Right atrium auricular region (tissue), 2 donors: ENCODE results near the gene C1QTNF7. TPM values are rescaled to one million over a fixed set of nuclear protein-coding genes. Genes with fewer than 3 reads are reported as not detected.

Source experiments
- DNase-seq: peaks from one replicate; pipeline ENCODE4 v3.0.0-alpha.2; 2019; ENCODE audit warnings: low spot score
- H3K27ac ChIP-seq, 2 donors: fragments of 200-600 bp; sonication (generic); 1 replicate in 1 of 2; 2 replicates in 1 of 2; pipeline ENCODE4 v1.5.1; 2016 to 2019
- H3K27me3 ChIP-seq, 2 donors: fragments of 200-600 bp; sonication (generic); one replicate each; pipeline versions ENCODE4 v1.5.1 to v1.6.0; 2017 to 2019
- H3K36me3 ChIP-seq: fragments of 200-600 bp; sonication (generic); one replicate; pipeline ENCODE4 v1.5.1; 2016
- H3K4me1 ChIP-seq, 2 donors: fragments of 200-600 bp; sonication (generic); one replicate each; pipeline versions ENCODE4 v1.5.1 to v1.6.0; 2017 to 2019
- H3K4me3 ChIP-seq, 2 donors: fragments of 200-600 bp; sonication (generic); 1 replicate in 1 of 2; 2 replicates in 1 of 2; pipeline ENCODE4 v1.5.1; 2017 to 2019; ENCODE audit warnings: mild to moderate bottlenecking in 1 of 2, moderate library complexity in 1 of 2
- H3K9me3 ChIP-seq, 2 donors: fragments of 200-600 bp; sonication (generic); one replicate each; pipeline ENCODE4 v1.5.1; 2019
- total RNA-seq, 2 donors: library from RNA; depleted of rRNA; stranded (reverse); fragments of >200 nt; gene quantifications; one replicate each; pipeline ENCODE4 v1.1.0, GENCODE V29; 2016
- TF ChIP-seq, protein P1 (sequence below), 2 donors: fragments of 200-600 bp; sonication (generic); IDR thresholded peaks; one replicate each; pipeline ENCODE4 v1.5.1; 2019; ENCODE audit warnings: antibody characterized with exemption in 2 of 2

The C1QTNF7 gene
- total RNA-seq, 2 donors from 2014 or later = 1.0 to 2.9 TPM

DNA sequence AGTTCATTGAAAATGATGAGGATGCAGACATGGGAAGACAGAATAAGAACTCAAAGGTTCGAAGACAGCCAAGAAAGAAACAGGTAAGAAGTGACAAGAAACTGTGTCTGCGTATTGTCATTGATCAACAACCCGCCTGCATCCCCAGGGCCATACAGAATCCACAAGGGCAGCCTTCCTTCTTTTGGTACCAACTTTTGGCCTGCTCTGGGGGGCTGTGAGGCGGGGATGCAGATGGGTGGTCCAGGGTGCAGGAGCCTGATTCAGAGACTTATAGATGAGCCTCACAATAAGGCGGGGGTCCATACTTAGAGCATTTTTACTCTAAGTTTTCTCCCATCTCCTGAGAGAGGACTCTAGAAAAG lies 50.9 kb downstream of the C1QTNF7 start:
- no peak overlapping the region for H3K4me3 ChIP-seq
- no peaks in the 10 kb centered on the region for H3K4me1 ChIP-seq
- H3K36me3 ChIP-seq = no peaks in the 10 kb centered on the region
- DNase-seq = no peak
- TF ChIP-seq, protein P1, sequence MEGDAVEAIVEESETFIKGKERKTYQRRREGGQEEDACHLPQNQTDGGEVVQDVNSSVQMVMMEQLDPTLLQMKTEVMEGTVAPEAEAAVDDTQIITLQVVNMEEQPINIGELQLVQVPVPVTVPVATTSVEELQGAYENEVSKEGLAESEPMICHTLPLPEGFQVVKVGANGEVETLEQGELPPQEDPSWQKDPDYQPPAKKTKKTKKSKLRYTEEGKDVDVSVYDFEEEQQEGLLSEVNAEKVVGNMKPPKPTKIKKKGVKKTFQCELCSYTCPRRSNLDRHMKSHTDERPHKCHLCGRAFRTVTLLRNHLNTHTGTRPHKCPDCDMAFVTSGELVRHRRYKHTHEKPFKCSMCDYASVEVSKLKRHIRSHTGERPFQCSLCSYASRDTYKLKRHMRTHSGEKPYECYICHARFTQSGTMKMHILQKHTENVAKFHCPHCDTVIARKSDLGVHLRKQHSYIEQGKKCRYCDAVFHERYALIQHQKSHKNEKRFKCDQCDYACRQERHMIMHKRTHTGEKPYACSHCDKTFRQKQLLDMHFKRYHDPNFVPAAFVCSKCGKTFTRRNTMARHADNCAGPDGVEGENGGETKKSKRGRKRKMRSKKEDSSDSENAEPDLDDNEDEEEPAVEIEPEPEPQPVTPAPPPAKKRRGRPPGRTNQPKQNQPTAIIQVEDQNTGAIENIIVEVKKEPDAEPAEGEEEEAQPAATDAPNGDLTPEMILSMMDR (IDR thresholded peaks at IDR 0.05) = no peak
- H3K9me3 ChIP-seq = no peaks in the 10 kb centered on the region
- no peaks in the 10 kb centered on the region for H3K27me3 ChIP-seq
- peak overlapping the region in 1 of 2 donors; percentile 68 for H3K27ac ChIP-seq

DNA sequence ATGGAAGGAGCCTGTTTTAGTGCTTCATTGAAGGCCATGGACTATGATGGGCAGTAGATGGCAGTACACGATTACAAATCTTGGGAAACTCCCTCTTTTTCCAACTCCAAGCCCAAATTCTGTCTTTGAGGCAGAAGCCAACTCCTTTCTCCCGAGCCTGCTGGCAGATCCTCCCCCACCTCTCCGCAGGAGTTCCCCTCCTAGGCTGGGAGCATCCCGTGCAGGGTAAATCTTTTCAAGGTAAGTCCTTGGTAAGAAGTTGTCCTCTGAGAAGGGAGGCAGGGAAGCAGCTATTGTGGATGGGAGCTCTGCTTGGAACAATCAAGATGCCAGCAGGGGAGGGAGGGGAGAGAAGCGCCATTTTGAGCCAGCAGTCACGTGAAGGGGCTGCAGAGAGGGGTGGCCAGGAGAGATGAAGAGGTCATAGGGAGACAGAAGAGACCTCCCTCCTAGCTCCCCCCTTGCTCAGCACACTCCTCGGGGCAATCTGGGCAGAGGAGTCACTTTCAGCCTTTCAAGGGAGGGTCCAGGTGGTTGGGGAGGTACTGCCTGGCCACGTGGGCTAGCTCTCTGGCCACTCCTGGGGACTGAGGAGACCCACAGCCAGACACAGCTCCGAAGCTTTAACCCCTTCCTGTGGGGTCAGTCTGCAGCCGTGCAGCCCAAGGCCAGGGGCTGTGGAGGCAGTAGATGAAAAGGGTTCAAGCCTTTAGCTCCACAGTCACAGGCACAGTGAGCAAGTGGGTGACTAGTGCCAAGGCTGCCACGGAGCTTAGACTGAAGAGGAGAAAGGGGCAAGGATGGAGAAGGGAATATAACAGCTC lies 51.5 kb downstream of the C1QTNF7 start:
- H3K4me1 ChIP-seq = no peaks in the 10 kb centered on the region
- no peaks in the 10 kb centered on the region for H3K36me3 ChIP-seq
- TF ChIP-seq, protein P1 (IDR thresholded peaks at IDR 0.05) = peak; percentile 37 to 75
- DNase-seq = no peak
- H3K27me3 ChIP-seq = no peaks in the 10 kb centered on the region
- peak overlapping the region; percentile 23 to 45 for H3K4me3 ChIP-seq
- H3K9me3 ChIP-seq = no peaks in the 10 kb centered on the region
- H3K27ac ChIP-seq = peak overlapping the region; percentile 68 to 77

DNA sequence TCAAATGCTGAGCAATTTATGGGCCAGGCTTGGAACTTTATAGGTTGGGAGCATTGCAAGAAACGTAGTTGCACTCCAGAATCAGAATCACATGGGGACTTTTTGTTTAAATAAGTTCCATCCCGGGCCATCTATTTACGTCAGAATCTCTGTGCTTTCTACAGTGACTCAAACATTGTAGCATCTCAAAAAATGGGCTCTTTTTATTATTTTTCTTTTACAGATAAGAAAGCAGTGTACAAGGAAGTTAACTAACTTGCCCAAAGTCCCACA lies 52.0 kb downstream of the C1QTNF7 start:
- H3K27ac ChIP-seq = peak overlapping the region; percentile 68 to 77
- H3K4me1 ChIP-seq = no peaks in the 10 kb centered on the region
- TF ChIP-seq, protein P1 (IDR thresholded peaks at IDR 0.05) = no peak
- H3K4me3 ChIP-seq = peak overlapping the region; percentile 23 to 45
- no peak for DNase-seq
- no peaks in the 10 kb centered on the region for H3K9me3 ChIP-seq
- no peaks in the 10 kb centered on the region for H3K27me3 ChIP-seq
- H3K36me3 ChIP-seq = peaks cover 2% of the 10 kb centered on the region

DNA sequence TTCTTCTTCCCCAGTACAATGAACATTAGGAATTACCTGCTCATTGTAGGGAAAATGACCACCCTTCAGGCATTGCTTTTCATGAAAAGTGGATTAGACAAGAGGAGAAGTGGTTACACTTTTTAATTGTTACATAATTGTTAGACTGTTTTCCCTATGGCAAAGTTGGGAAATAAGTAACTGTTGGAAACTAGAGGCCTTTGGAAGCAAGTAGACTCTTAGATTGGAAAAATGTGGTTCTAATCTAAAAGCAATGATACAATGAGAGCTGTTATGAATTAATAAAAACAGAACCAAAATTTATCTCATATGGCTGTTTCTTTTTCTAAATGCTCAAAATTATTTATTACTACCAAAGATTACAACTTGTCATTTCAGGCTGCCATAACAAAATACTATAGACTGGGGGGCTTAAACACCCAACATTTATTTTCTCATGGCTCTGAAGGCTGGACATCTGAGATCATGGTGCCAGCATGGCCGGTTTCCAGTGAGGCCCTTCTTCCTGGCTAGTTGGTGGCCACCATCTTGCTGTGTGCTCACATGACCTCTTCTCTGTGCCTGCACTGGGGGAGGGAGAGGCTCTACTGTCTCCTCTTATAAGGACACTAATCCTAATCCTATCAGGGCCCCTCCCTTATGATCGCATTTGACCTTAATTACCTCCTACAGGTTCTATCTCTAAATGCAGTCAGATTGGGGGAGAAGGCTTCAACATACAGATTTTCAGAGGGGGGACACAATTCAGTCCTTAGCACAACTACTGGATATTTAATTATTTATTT lies 54.3 kb downstream of the C1QTNF7 start:
- DNase-seq = no peak
- TF ChIP-seq, protein P1 (IDR thresholded peaks at IDR 0.05) = no peak
- H3K36me3 ChIP-seq = peaks cover 3% of the 10 kb centered on the region
- peaks cover under 1 to 4% of the 10 kb centered on the region in 2 donors for H3K9me3 ChIP-seq
- no peaks in the 10 kb centered on the region for H3K4me1 ChIP-seq
- no peaks in the 10 kb centered on the region for H3K27me3 ChIP-seq
- H3K4me3 ChIP-seq = no peak overlapping the region
- peak overlapping the region in 1 of 2 donors; percentile 3 for H3K27ac ChIP-seq

DNA sequence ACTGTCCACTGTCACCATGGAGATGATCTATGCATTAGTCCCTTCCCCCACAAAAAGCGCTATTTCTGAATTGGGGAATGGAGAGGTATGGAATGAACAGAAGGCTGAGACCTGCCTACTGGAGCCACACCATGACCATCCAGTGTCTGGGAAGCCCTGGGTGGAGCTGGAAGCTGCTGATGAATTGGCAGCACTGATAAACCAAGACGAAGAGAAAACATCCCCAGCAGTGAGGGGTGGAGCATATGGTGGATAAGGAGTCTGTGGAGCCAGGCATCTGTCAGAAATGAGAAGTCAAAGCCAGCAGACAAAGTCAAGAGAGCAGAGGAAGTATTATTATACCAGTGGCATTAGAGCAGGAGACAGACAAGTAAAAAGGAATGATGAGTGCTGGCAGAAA lies 55.0 kb downstream of the C1QTNF7 start:
- no peak for DNase-seq
- Histone ChIP-seq H3K4me3 (no peak overlapping the region), H3K4me1 (no peaks in the 10 kb centered on the region), H3K9me3 (peaks cover 5 to 8% of the 10 kb centered on the region in 2 donors), H3K36me3 (peaks cover 3% of the 10 kb centered on the region), H3K27me3 (no peaks in the 10 kb centered on the region), H3K27ac (no peak overlapping the region)
- TF ChIP-seq, protein P1 (IDR thresholded peaks at IDR 0.05) = no peak
